EH (cell line): ENCODE data around the gene BCL2L11.
A peak's percentile ranks its signal among the peaks of the same experiment; 100 is the strongest.
"Not testable (repeated sequence)": the region's sequence is repeated elsewhere in the genome, so short reads cannot be mapped to it uniquely, and the experiment has no call there.

Experiments used
- DNase-seq: peaks from one replicate; pipeline ENCODE4 v3.0.0-alpha.2; 2015; ENCODE audit warnings: low read depth

BCL2L11 gene

GRCh38 chr2:111120253-111121027 is at the start of gene BCL2L11:
Gene BCL2L11 (plus strand): TSS chr2:111120914. CDS start chr2:111123746, 2,832 bp downstream.
- peak; percentile 90 for DNase-seq

GRCh38 chr2:111071600-111072171 is 49.0 kb upstream of the BCL2L11 start:
- peak; percentile 85 for DNase-seq

GRCh38 chr2:111072220-111072871 is 48.4 kb upstream of the BCL2L11 start:
- DNase-seq = peak; percentile 90

- not testable (repeated sequence) for DNase-seq
Measured at GRCh38 chr2:111082659-111083058, 38.1 kb upstream of the BCL2L11 start.

- no peak for DNase-seq
Measured at GRCh38 chr2:111091811-111092211, 28.9 kb upstream of the BCL2L11 start.

- no peak for DNase-seq
Measured at GRCh38 chr2:111094691-111095090, 26.0 kb upstream of the BCL2L11 start.

- no peak for DNase-seq
Measured at GRCh38 chr2:111095434-111095833, 25.3 kb upstream of the BCL2L11 start.

- no peak for DNase-seq
Measured at GRCh38 chr2:111099402-111099801, 21.3 kb upstream of the BCL2L11 start.

GRCh38 chr2:111100087-111100764 is 20.5 kb upstream of the BCL2L11 start:
- no peak for DNase-seq

GRCh38 chr2:111100765-111101162 is 19.9 kb upstream of the BCL2L11 start:
- DNase-seq = peak; percentile 9

GRCh38 chr2:111101592-111101991 is 19.1 kb upstream of the BCL2L11 start:
- no peak for DNase-seq

GRCh38 chr2:111102216-111102615 is 18.5 kb upstream of the BCL2L11 start:
- DNase-seq = no peak

GRCh38 chr2:111105926-111106325 is 14.8 kb upstream of the BCL2L11 start:
- DNase-seq = no peak

- DNase-seq = no peak
Measured at GRCh38 chr2:111106706-111107105, 14.0 kb upstream of the BCL2L11 start.

- no peak for DNase-seq
Measured at GRCh38 chr2:111108745-111109271, 11.9 kb upstream of the BCL2L11 start.

GRCh38 chr2:111111101-111111755 is 9.5 kb upstream of the BCL2L11 start:
- no peak for DNase-seq

GRCh38 chr2:111113838-111114237 is 6.9 kb upstream of the BCL2L11 start:
- no peak for DNase-seq

- DNase-seq = no peak
Measured at GRCh38 chr2:111116011-111116746, 4.5 kb upstream of the BCL2L11 start.

- peak; percentile 74 for DNase-seq
Measured at GRCh38 chr2:111116843-111117597, 3.7 kb upstream of the BCL2L11 start.
